ENCODE measurements around the gene THOC2.
"Not testable (repeated sequence)": the region's sequence is repeated elsewhere in the genome, so short reads cannot be mapped to it uniquely, and the experiment has no call there.

THOC2 gene

DNA sequence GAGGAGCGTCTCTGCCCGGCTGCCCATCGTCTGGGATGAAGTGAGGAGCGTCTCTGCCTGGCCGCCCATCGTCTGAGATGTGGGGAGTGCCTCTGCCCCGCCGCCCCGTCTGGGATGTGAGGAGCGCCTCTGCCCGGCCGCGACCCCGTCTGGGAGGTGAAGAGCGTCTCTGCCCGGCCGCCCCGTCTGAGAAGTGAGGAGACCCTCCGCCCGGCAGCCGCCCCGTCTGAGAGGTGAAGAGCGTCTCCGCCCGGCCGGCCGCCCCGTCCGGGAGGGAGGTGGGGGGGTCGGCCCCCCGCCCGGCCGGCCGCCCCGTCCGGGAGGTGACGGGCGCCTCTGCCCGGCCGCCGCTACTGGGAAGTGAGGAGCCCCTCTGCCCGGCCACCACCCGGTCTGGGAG lies 1.2 kb upstream of the THOC2 start:
- not testable (repeated sequence) for FAIRE-seq

DNA sequence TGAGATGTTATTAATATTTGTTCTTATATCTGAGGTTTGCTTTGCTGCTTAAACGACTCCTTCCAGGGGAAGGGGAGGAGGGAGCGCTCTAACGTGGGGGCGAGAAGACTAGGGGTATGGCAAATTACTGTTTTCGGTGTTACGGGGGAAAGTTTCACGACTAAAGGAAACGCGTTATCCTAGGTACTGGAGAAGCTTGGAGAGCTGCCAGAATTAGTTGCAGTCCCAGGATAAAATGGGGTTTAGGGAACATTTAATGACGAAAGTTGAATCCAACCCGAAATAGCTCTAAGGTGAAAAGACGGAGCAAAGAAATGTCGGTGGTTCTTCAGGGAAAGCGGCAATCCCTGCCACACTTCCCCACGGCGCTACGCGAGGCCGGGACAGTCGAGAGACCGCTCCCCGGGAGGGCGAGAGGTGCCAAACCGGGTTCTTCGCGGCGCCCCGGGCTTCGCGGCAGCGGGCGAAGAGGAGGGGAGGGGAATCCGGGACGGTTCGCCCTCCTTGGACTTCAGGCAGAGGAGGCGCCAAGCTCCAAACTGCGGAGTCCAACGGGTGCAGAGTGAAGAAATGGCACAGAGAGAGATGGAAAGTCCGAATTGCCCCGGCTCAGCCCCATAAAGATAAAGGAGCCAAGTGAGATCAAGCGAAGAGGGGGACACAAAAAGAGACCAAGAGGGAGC lies 724 bp downstream of the THOC2 start:
- no peak for FAIRE-seq

DNA sequence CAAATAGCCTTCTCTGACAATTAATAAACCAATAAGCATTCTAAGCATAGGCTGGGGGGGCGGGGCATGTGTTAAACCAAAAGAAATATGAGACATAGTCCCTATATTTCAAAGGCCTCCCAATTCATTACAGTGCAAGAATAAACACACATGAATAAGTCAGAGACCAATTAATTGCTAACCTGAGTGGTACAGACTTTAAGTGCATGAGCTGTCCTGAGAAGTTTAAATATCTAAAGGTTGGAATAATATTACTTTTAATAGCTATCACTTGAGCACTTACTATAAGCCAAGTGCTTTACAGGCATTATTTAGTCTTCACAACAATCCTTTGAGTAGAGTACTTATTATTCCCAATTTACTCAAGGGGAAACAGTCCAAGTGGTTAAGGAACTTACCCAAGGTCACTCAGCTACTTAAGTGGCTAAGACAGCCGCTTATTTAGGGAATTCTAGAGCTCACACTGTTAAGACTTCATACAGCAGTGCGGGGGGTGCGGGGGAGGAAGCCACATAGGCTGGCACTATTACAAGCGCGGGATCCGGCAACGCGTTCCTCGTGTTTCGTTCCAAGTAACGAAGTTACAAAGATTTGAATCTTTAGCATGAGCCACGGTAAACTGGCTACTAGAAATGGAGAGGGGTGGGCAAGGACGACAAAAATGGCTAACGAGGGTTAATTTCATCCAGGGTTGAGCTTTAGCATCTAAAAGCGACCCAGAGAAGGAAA lies 1.4 kb downstream of the THOC2 start:
- no peak for FAIRE-seq

DNA sequence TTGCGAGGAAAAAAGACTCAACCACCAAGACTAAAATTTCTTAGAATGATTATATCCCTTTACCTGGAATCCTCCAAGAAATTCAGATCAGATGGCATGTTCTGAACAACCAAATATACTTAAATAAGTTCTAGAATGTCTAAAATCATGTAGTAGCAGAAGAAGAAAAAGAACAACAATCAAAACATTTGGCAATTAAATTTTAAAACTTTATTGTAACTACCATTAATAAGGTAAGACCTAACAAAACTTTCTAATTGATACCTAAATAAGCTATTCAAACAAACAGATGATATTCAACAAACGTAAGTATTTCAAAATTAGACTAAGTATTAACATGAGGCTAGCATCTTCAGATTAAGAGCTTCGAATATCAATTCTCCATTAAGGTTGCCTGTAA lies 4.3 kb downstream of the THOC2 start:
- no peak for FAIRE-seq

DNA sequence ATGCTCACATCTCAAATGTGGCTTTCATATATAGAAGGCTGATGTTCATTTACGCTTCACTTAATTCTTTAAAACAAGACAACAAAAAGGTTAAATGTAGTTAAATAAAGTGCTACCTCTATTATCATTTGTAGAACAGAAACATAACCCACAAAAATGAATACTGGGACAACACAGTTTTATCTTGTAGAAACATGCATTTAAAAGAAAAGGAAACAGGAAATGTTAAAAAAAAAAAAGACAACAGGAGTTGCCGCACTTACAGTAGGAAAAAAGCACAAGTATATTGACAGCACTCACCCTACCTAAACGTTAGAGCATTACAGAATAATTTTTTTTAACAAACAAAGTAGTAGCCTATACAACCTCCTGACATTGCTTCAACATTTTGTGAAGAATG lies 4.8 kb downstream of the THOC2 start:
- no peak for FAIRE-seq

DNA sequence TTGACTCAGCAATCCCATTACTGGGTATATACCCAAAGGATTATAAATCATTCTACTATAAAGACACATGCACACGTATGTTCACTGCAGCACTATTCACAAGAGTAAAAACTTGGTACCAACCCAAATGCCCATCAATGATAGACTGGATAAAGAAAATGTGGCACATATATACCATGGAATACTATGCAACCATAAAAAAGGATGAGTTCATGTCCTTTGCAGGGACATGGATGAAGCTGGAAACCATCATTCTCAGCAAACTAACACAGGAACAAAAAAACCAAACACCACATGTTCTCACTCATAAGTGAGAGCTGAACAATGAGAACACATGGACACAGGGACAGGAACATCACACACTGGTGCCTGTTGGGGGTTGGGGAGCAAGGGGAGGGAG lies 10.7 kb downstream of the THOC2 start:
- FAIRE-seq, result not testable (repeated sequence)

DNA sequence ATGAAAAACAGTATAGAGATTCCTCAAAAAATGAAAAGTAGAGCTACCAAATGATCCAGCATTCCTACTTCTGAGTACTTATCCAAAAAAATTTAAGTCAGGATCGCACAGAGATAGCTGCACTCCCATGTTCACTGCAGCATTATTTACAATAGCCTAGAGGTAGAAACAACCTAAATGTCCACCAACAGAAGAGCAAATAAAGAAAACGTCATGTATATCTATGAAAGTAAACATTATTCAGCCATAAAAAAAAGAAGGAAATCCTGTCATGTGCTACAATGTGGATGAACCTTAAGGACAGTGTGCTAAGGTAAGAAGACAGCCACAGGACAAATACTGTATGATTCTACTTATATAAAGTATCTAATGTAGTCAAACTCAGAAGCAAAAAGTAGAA lies 12.4 kb downstream of the THOC2 start:
- no peak for FAIRE-seq

DNA sequence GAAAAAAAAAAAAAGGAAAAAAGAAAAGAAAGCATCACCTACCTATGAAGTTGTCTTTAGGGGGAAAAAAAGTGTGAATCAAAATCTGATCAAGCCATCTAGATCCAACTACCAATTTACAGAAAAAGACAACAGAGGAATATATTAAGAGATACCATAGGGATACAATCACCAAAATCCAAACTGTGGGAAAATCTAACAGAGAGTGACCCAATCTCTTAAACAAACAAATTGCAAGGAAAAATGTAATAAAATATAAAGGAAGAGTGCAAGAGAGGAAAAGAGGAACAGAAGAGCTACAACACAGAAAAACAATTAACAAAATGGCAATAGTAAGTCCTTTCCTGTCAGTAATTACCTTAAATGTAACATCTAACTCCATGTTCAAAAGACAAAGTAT lies 19.0 kb downstream of the THOC2 start:
- FAIRE-seq, result no peak

DNA sequence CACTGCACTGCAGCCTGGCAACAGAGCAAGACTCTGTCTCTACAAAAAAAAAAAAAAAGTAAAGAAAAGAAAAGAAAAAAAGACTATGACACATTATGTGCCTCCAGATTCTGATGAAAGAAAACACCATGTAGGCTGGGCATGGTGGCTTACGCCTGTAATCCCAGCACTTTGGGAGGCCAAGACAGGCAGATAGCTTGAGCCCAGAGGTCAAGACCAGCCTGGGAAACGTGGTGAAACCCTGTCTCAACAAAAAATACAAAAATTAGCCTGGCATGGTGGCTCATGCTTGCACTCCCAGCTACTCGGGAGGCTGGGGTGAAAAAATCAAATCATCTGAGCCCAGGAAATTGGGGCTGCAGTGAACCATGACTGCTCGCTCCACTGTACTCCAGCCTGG lies 19.4 kb downstream of the THOC2 start:
- no peak for FAIRE-seq

DNA sequence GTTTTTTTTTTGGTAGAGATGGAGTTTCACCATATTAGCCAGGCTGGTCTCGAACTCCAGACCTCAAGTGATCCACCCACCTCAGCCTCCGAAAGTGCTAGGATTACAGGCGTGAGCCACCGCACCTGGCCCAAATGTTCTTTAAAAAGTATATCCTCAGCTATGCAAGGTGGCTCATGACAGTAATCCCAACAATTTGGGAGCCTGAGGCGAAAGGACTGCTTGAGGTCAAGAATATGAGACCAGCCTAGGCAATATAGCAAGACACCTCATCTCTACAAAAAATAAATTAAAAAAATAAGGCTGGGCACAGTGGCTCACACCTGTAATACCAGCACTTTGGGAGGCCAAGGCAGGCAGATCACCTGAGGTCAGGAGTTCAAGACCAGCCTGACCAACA lies 21.7 kb downstream of the THOC2 start:
- FAIRE-seq, result not testable (repeated sequence)

DNA sequence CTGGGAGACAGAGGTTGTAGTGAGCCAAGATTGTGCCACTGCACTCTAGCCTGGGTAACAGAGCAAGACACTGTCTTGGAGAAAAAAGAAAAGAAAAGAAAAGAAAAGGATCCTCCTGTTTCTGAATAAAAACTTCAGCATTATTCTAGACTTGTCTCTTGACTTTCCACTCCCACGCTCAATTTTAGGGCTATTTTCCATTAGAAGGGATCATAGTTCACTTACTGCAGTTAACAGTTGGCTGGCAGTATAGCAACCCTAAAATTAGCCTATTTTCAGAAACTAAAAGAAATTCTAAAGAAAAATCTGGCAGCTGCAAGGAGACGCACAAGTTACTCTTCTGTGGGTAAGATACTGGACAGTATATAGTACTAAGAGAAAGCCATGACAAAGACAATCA lies 28.1 kb downstream of the THOC2 start:
- FAIRE-seq, result no peak

DNA sequence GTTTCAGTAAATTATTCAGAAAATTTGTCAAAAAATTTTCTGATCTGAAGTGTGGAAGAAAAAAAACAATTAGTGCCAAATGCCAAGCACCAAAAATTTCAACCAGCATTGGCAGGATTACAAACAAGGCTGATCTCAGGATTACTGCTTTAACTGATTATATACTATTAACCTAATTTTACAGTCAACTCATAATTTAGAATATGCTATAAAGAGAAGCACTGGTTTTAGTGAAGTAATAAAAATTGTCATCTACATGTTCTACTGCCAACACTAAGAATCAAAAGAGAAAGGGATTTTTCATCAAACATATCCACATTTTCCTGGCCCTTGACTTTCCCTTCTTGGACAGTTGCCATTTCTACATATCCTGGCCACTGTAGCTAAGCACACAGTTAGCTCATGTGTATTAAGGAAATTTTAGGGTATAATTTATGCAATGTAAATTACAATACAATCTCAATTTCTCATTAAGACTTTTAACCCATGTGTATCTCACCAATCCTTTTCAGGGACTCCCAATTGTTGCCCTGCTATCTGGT lies 33.8 kb downstream of the THOC2 start:
- FAIRE-seq, result no peak

DNA sequence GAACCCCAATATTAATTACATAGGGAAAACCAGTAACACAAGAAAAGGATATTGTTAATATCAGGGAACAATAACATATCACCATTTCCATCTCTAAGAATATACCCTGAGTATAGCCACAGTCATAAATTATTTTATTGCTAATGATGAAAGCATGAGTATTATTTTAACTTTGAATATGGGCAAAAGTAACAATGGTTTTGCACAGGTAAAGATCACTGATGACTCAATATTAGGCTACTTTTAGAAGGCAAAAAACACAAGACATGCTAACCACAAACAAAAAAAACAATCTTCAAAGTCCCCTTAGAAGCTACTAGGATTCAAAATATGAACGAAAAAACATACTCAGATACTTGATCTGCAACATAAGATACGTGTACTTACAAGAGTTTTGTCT lies 36.5 kb downstream of the THOC2 start:
- FAIRE-seq, result no peak

DNA sequence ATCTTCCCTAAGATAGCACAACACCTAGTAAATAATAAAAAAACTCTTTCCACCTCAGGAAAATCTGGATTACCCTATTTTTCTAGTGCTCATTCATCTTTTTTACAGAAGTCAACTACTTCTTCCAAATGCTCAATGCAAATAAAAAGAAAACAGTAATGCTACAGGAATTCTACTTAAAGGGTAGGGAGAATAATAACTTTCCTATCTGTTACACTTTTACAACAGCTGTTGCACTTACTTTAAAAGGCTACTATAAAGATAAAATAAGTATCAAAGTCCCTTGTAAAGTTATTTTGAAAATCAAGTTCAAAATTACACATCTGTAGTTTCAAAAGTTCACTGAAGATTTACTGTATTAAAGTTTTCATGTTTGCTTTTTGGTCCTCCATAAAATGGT lies 37.6 kb downstream of the THOC2 start:
- FAIRE-seq, result no peak

DNA sequence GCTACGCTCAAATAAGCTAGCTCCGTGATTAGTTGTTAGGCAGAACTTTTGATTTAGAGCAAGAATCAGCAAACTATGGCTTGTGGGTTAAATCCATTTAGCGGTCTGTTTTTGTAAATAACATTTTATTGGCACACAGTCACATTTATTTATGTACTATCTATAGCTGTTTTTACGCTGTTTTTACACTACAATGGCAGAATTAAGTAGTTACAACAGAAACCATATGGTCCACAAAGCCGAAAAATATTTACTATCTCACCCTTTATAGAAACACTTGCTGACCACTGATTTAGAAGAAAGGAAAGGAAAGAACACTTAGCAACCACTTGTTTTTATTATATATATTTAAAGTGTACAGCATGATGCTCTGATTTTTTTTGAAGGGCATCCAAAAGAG lies 41.1 kb downstream of the THOC2 start:
- FAIRE-seq, result no peak

DNA sequence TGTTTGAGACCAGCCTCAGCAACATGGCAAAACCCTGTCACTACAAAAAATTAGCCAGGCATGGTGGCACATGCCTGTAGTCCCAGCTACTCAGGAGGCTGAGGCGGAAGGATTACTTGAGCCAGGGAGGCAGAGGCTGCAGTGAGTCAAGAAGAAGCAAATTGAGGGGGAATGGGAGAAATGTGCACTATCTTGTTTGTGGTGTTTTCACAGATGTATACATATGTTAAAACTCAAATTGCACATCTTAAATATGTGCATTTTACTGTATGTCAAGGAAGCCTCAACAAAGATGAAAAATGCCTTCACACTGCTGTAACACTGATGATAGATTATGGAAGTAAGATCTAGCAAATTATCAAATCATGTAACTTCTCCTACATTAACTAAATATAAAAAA lies 44.3 kb downstream of the THOC2 start:
- no peak for FAIRE-seq

DNA sequence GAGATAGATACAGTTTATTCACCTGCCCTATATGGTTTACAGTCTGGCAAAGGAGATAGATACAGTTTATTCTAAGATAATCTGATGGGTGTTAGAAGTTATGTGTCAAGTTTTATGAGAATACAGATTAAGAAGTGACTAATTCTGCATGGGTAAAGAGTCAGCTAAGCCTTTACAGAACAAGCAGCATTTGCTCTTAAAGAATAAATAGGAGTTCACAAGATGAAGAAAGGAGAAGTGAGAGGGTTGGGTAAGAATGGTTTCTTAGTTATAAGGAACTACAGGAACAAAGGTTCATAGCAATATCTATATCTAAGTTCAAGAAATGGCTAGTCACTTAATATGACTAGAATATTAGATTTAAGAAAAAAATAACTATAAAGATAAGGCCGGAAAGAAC lies 47.6 kb downstream of the THOC2 start:
- no peak for FAIRE-seq

DNA sequence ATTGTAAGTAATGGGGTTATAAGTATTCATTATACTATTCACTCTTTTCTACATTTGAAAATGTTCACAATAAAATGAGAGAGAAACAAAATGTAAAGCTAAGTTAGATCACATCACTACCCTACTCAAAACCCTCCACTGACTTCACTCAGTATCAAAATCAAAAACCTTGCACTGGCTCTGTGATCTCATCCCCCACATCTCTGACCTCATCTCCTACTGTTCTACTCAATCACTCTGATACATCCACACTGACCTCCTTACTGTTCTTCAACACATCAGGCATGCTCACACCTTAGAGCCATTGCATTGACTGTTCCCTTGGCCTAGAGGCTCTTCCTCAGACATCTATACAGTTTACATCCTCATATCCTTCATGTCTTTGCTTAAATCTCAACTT lies 50.7 kb downstream of the THOC2 start:
- no peak for FAIRE-seq

DNA sequence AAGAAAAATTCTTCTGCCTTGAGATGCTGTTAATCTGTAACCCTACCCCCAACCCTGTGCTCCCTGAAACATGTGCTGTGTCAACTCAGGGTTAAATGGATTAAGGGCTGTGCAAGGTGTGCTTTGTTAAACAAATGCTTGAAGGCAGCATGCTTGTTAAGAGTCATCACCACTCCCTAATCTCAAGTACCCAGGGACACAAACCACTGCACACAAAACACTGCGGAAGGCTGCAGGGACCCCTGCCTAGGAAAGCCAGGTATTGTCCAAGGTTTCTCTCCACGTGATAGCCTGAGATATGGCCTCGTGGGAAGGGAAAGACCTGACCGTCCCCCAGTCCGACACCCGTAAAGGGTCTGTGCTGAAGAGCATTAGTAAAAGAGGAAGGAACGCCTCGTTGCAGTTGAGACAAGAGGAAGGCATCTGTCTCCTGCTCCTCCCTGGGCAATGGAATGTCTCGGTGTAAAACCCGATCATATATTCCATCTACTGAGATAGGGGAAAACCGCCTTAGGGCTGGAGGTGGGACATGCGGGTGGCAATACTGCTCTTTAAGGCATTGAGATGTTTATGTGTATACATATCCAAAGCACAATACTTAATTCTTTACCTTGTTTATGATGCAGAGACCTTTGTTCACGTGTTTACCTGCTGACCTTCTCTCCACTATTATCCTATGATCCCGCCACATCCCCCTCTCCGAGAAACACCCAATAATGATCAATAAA lies 53.0 kb downstream of the THOC2 start:
- not testable (repeated sequence) for FAIRE-seq

DNA sequence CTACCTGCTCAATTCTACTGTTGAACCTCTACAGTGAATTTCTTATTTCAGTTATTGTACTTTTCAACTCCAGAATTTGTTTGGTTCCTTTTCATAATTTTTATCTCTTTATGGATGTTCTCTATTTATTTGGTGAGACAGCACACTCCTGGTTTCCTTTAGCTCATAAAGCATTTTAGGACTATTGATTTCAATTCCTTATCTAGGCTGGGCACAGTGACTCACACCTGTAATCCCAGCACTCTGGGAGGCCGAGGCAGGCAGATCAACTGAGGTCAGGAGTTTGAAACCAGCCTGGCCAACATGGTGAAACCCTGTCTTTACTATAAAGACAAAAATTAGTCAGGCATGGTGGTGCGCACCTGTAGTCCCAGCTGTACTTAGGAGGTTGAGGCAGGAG lies 57.7 kb downstream of the THOC2 start:
- no peak for FAIRE-seq

DNA sequence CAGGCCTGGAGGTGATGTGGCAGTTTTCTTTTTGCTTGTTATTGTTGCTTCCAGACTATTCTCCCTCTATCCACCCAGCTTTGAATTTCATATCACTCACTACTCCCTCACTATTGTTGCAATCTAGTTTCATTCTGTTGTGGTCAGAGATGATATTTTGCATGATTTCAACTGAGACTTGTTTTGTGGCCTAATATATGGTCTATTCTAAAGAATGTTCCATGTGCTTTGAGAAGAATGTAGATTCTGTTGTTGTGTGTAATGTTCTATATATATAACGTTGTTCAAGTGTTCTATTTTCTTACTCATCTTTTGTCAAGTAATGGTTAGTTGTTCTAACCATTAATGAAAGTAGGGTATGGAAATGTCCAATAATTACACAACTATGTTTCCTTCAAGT lies 59.0 kb downstream of the THOC2 start:
- no peak for FAIRE-seq

DNA sequence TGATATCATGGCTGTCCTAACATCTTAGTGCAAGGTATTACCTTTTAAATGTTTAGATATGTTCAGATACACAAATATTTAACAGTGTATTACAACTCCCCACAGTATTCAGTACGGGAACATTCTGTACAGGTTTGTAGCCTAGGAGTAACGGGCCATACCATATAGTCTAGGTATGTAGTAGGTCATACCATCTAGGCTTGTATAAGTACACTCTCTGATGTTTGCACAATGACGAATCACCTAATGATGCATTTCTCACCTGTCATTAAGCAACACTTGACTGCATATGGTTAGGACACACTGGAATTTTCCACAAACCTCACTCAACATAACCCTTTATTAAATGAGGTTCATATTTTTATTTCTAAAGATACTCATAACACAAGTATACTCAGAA lies 67.7 kb downstream of the THOC2 start:
- no peak for FAIRE-seq

DNA sequence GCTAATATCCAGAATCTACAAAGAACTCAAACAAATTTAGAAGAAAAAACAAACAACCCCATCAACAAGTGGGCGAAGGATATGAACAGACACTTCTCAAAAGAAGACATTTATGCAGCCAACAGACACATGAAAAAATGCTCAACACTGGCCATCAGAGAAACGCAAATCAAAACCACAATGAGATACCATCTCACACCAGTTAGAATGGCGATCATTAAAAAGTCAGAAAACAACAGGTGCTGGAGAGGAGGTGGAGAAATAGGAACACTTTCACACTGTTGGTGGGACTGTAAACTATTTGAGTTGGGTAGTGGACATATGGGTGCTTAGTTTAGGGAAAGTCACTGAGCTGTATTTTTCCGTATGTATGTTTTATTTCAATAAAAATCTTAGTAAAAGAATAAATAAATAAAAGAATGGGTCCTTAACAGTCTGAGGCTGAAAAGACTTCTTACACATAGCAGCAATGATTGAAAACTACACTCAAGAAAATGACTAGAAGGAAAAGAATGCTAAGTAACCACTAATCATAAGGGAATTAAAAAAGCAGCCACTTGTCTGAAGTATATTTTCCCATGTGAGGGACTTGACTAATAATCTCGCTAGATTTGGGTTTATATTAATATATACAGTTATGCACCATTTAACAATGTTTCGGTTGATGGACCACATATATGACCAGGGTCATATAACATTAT lies 68.2 kb downstream of the THOC2 start:
- not testable (repeated sequence) for FAIRE-seq
